Measurements from ENCODE around the gene GRM5.

GRCh38 chr11:88827018-88827676, 238.6 kb downstream of the GRM5 start:
- TF ChIP-seq, protein P1, sequence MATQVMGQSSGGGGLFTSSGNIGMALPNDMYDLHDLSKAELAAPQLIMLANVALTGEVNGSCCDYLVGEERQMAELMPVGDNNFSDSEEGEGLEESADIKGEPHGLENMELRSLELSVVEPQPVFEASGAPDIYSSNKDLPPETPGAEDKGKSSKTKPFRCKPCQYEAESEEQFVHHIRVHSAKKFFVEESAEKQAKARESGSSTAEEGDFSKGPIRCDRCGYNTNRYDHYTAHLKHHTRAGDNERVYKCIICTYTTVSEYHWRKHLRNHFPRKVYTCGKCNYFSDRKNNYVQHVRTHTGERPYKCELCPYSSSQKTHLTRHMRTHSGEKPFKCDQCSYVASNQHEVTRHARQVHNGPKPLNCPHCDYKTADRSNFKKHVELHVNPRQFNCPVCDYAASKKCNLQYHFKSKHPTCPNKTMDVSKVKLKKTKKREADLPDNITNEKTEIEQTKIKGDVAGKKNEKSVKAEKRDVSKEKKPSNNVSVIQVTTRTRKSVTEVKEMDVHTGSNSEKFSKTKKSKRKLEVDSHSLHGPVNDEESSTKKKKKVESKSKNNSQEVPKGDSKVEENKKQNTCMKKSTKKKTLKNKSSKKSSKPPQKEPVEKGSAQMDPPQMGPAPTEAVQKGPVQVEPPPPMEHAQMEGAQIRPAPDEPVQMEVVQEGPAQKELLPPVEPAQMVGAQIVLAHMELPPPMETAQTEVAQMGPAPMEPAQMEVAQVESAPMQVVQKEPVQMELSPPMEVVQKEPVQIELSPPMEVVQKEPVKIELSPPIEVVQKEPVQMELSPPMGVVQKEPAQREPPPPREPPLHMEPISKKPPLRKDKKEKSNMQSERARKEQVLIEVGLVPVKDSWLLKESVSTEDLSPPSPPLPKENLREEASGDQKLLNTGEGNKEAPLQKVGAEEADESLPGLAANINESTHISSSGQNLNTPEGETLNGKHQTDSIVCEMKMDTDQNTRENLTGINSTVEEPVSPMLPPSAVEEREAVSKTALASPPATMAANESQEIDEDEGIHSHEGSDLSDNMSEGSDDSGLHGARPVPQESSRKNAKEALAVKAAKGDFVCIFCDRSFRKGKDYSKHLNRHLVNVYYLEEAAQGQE (IDR thresholded peaks at IDR 0.05; ENCODE audit: insufficient read depth in 1 of 2, low read depth in 2 of 2, low read length in 2 of 2): no peak
- TF ChIP-seq SIN3A (IDR thresholded peaks at IDR 0.05; ENCODE audit: borderline replicate concordance, insufficient read depth, low read length): no peak
